Panc1 (cell line): ENCODE results near the gene SCAF4. TPM values are rescaled to one million over a fixed set of nuclear protein-coding genes. Genes with fewer than 3 reads are reported as not detected.

Source experiments
- ATAC-seq: fragments of 200-7000 bp; cut with Tn5 transposase; 2 replicates; pipeline ENCODE4 v1.9.1; 2020; ENCODE audit warnings: mild to moderate bottlenecking, moderate library complexity
- BruUV-seq: library from RNA; stranded (reverse); fragments of 400-500 nt; replicated peaks from 2 replicates; lab custom pipeline; 2021; lab: Mats Ljungman, UMichigan
- CTCF ChIA-PET: fragments of 300-600 bp; sonication (Branson Sonifier 250); formaldehyde crosslinking; loops from one replicate; lab custom pipeline; 2022; ENCODE audit warnings: antibody characterized with exemption; lab: Charles Lee
- POLR2A ChIA-PET: fragments of 300-600 bp; sonication (Branson Sonifier 250); formaldehyde crosslinking; loops from one replicate; lab custom pipeline; 2022; ENCODE audit warnings: antibody characterized with exemption; lab: Charles Lee
- DNase-seq: peaks from one replicate; pipeline ENCODE4 v3.0.0-alpha.2; 2010; ENCODE audit warnings: low read depth, low spot score
- H3K27ac ChIP-seq: 2 replicates; pipeline ENCODE4 v1.5.1; 2011; ENCODE audit warnings: mild to moderate bottlenecking, low read length, inconsistent platforms
- H3K27me3 ChIP-seq: fragments of 200-500 bp; sonication (Bioruptor generic); 2 replicates; pipeline ENCODE4 v1.6.0; 2014; ENCODE audit warnings: low read length, inconsistent platforms; ENCODE audit not compliant: control insufficient read depth, insufficient read depth
- H3K36me3 ChIP-seq: fragments of 200-500 bp; sonication (Bioruptor generic); 2 replicates; pipeline ENCODE4 v1.5.1; 2014; ENCODE audit warnings: inconsistent platforms, mild to moderate bottlenecking, low read length, moderate library complexity; ENCODE audit not compliant: control insufficient read depth, insufficient read depth
- H3K4me1 ChIP-seq: 2 replicates; pipeline ENCODE4 v1.5.1; 2011; ENCODE audit warnings: inconsistent platforms, mild to moderate bottlenecking, low read length, moderate library complexity; ENCODE audit not compliant: control insufficient read depth, insufficient read depth
- H3K4me3 ChIP-seq, 2 experiments: 2 replicates each; pipeline ENCODE4 v1.5.1; 2011 to 2012; ENCODE audit warnings: low read depth in 2 of 2, low read length in 2 of 2, mild to moderate bottlenecking in 2 of 2, inconsistent platforms in 1 of 2, moderate library complexity in 1 of 2
- H3K9me3 ChIP-seq: fragments of 200-500 bp; sonication (Bioruptor generic); 2 replicates; pipeline ENCODE4 v1.5.1; 2014; ENCODE audit warnings: low read depth, mild to moderate bottlenecking, inconsistent platforms, low read length, moderate library complexity; ENCODE audit not compliant: control insufficient read depth, insufficient read depth
- CTCF ChIP-seq: fragments of 450-650 bp; IDR thresholded peaks from 2 replicates; pipeline ENCODE4 v1.5.1; 2017; ENCODE audit warnings: mild to moderate bottlenecking
- POLR2AphosphoS5 ChIP-seq: IDR thresholded peaks from 2 replicates; pipeline ENCODE4 v1.6.1; 2012; ENCODE audit warnings: mild to moderate bottlenecking, low read depth, low read length, moderate library complexity
- REST ChIP-seq, 2 experiments: IDR thresholded peaks; 2 replicates each; pipeline ENCODE4 v1.6.1; 2011 to 2012; ENCODE audit warnings: low read depth in 2 of 2, control low read depth in 1 of 2, low read length in 1 of 2, mild to moderate bottlenecking in 1 of 2, moderate library complexity in 1 of 2; ENCODE audit not compliant: insufficient read depth in 1 of 2
- SIN3A ChIP-seq: IDR thresholded peaks from 2 replicates; pipeline ENCODE4 v1.6.1; 2012; ENCODE audit warnings: low read depth, mild to moderate bottlenecking, low read length, moderate library complexity, borderline replicate concordance; ENCODE audit not compliant: insufficient read depth
- TCF7L2 ChIP-seq: IDR thresholded peaks from 2 replicates; pipeline ENCODE4 v1.6.1; 2011; ENCODE audit warnings: mild to moderate bottlenecking, low read depth, low read length, inconsistent platforms
- in situ Hi-C: cut with HindIII; loops from 2 replicates; pipeline ENCODE4 v1.10.0; 2016; ENCODE audit warnings: low sequenced_read_pairs, low pct_unique_long_range_greater_than_20kb
- intact Hi-C: fragments of 100-400 bp; cut with micrococcal nuclease; formaldehyde crosslinking; loops from one replicate; pipeline ENCODE4 v1.10.0; 2022; ENCODE audit not compliant: unreplicated experiment
- total RNA-seq: library from RNA; stranded (reverse); gene quantifications from one replicate; pipeline ENCODE4 v1.2.1, GENCODE V29; 2021; ENCODE audit not compliant: unreplicated experiment

SCAF4 gene
- total RNA-seq, 1 experiment from 2014 or later = 28.4 TPM

- intact Hi-C loops = no loop called here
- H3K9me3 ChIP-seq = no peaks in the 10 kb centered on the region
- BruUV-seq = no TSS peak
- in situ Hi-C loops = no loop called here
- no peak for ATAC-seq
- no peak for TF ChIP-seq CTCF
- no peak for TF ChIP-seq REST (IDR thresholded peaks at IDR 0.05; ENCODE audit: insufficient read depth in 1 of 2, low read depth in 2 of 2, low read length in 1 of 2)
- no peak for TF ChIP-seq POLR2AphosphoS5
- no peak for TF ChIP-seq TCF7L2
- no peak for TF ChIP-seq SIN3A
- POLR2A ChIA-PET = no interaction called here
- H3K4me1 ChIP-seq = no peaks in the 10 kb centered on the region
- no peak overlapping the region for H3K4me3 ChIP-seq
- H3K27me3 ChIP-seq = no peaks in the 10 kb centered on the region
- CTCF ChIA-PET = no interaction called here
- DNase-seq = no peak
- H3K27ac ChIP-seq = no peak overlapping the region
- H3K36me3 ChIP-seq = peaks cover 6% of the 10 kb centered on the region
Observed at GRCh38 chr21:31675318-31675717, 56.6 kb downstream of the SCAF4 start.

- intact Hi-C loops = no loop called here
- no TSS peak for BruUV-seq
- H3K27ac ChIP-seq = no peak overlapping the region
- no peak overlapping the region for H3K4me3 ChIP-seq
- in situ Hi-C loops = no loop called here
- no peak for ATAC-seq
- ChIA-PET CTCF (no interaction called here), POLR2A (no interaction called here)
- no peaks in the 10 kb centered on the region for H3K4me1 ChIP-seq
- DNase-seq = no peak
- no peaks in the 10 kb centered on the region for H3K9me3 ChIP-seq
- TF ChIP-seq SIN3A (no peak), REST (IDR thresholded peaks at IDR 0.05; ENCODE audit: insufficient read depth in 1 of 2, low read depth in 2 of 2, low read length in 1 of 2) (no peak), POLR2AphosphoS5 (no peak), TCF7L2 (no peak), CTCF (no peak)
- H3K36me3 ChIP-seq = peaks cover 13% of the 10 kb centered on the region
- H3K27me3 ChIP-seq = no peaks in the 10 kb centered on the region
Observed at GRCh38 chr21:31673321-31673912, 58.5 kb downstream of the SCAF4 start.
